ENCODE data around the gene HOXB5. TPM values are rescaled to one million over a fixed set of nuclear protein-coding genes. Genes with fewer than 3 reads are reported as not detected.

The HOXB5 gene
- total RNA-seq, 1 donor from 2014 or later: not detected

DNA sequence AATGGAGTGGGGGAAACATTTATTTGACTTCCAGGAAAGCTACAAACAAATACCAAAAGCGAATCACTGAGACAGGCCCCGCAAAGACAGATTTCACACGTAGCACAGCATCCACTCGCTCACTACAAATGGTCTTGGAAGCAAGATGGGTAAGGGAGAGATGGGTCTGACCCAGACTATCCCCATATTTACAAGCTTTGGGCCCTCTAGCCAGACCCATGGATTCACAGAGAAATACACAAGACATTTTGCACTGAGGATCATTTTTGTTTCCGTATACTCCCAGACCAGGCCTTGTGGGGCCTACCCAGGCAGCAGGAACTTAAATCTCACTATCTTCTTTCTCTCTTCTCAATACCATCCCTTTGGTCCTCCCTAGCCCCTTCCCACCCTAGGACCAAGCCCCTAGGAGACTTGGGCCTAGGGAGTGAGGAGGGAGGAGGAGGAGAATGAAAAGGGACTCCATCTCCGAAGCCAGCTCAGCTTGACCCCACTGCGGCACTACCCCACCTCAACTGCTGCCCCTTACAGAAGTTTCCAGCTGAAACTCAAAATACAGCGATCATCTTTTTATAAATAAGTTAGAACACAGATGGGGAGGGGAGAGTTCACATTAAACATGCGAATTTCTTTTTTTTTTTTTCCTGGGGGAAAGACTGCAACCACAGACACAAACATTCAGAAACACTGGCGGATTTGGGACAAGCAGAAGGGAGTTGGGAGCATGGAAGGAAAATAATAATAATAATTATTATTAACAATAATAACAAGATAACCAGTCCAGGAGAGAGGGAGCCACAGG, 2.1 kb downstream of the HOXB5 start:
- DNase-seq (ENCODE audit: low spot score): no peak

DNA sequence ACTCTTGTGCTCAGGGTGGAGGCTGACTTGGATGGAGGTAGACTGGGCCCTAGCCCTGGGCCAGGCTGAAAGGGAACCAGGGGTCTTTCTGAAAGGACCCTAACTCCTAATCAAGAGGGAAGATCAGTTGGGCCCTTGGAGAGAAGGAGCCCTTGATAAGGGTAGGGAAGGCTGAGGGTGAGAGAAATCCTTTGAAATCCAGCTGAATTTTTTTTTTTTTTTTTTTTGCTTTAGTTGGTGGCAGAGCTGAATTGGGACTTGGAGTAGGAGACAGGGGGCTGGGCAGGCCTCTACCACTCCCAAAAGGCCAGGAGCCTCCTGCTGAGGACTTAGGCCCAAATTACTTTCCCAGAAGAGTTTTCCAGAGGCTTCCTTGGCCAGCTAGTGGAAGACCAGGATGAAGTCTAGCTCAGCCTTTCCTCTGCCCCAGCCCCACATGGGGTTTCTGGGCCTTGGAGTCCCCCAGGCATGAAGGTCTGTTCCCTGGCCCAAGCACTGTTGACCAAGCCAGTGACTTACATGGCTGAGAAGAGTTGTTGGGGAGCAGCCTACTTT, 2.9 kb downstream of the HOXB5 start:
- DNase-seq (ENCODE audit: low spot score): no peak

DNA sequence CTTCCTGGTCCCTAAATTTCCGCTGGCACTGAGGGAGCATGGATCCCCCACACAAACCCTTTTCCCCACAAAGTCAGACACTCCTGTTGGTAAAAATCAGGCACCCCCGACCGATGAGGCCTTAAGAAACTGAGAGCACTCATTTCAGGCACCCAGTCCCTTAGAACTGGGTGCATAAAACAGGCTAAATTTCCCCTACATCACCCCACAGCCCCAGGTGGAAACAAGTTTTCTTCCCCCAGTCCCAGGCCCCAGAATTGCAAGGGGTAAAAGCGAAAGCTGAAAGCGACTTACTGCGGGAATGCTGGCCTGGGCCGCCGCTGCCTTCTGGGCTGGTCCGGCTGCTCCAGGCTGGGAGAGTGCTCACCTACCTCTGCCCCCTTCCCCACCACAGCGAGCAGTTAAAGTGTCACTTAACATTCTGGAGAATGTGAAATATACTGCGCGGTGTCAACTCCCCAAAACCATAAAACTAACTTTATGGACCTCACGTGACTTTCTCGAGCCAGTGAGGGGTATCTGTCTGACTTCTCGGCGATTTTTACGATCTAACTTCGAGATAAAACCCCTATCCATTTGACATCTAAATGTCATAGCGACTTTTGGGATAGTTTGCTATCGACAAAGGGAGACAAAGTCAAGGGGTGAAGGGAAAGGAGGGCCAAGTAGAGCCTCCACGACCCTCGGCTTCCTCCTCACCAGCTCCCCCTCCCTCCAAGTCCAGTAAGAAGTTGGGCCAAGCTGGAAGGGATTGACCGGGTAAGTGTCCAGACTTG, 3.6 kb downstream of the HOXB5 start, which contains the start of gene HOXB3:
Gene HOXB3 (minus strand): TSS at position 411 of the 776 bp plus-strand sequence. CDS start 37,767 bp downstream, outside the sequence.
- DNase-seq (ENCODE audit: low spot score): no peak

DNA sequence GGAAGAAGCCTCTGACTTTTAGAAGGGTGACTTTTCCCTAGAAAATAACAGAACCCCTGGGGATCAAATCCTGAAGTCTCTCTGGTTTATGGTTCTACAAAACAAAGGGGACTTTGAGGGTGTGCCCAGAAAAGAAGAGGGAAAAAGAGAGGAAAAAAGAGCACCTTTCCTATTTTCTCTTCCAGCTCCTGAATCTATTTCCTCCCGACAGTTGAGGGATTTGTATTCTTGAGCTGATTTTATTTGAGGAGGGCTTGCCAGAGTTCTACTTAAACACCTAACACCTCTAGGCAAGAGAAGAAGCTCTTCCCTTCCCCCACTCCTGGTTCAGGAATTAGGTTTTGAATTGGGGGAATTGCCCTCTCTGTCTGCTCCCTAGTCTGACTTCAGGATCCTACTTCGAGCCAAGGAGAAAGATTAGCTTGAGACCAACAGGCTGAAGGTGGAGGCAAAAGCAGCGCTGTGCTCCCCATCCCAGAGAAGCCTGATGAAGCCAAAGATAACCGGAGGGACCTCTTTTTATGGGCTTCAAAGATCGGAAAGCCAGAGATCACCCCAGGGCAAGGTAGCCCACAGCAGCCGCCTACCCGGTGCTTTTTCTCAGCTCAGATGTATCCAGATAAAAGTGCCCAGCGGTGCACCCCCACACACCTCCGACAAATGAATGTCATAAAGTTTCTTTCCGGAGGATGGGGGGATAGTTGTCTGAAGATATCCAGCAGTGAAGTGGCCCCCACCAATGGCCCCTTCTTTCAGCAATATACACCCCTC, 4.3 kb downstream of the HOXB5 start:
- DNase-seq (ENCODE audit: low spot score): no peak

DNA sequence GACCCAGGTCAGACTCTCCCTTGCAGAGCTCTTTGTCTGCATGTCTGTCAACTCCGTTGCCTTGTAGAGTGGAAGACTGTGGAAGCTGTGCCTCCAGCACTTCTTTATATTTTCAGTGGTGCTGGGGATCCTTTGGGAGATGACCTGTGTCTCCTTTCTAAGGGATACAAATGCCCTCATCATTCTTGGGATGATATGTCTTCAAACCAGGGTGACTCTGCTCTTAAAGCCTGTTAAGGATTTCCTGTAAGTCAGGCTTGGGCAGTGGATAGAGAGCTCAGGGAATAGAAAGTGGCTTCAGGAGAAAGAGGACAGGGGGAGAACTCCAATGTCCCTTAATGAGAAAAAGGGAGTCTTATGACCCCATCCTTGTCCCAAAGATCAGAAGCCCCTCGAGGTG, 5.1 kb downstream of the HOXB5 start:
- no peak for DNase-seq (ENCODE audit: low spot score)

DNA sequence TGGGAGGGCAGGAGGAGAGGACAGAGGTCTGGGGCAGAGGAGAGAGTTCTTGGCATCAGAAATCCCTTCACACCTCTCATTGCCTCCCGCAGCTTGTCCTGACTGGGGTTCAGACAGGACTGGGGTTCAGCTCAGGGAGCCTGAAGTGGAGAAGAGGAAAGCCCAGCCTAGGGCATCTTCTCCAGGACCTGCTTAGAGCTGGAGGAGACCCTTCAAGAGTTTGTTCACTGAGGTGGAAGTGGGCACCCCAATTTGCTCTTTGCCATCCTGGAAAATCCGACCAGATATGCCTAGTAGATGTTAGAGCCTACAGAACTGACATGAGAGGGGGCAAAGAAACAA, 5.5 kb downstream of the HOXB5 start:
- DNase-seq (ENCODE audit: low spot score): no peak

DNA sequence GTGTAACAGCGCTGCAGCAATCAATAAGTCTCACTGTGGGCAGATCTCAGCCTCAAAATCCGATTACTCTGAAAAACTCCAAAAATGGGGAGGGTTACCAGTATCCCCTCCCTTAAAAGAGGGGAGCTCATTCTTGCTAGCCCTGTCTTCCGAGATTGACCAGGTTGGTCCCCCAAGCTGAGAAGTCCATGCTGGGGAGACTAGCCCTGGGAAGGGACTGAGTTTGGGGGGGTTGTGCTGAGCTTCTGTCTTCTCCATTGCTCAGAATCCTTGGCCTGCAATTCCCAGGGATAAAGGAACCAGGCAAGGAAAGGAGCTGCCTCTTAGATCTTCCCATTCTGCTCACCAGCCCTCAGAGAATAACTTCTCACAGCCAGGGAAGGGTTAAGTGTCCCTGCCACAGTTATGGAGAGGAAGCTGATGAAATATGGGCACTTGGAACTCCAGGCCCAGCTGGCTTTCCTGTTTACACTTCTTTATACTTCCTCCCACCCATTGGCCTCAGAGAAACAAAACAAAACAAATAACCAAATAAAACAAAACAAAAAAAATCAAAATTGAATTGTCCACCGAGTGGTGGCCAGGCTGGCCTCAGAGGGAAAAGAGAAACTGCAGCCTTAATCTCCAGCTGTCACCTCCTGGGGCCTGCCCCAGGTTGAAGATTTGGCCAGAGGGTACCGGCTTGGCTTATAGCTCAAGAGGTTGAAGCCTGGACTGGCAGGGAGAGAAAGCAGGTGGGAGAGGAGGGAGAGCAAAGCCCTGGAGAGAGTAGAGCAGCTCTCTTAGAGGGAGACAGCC, 6.1 kb downstream of the HOXB5 start:
- DNase-seq (ENCODE audit: low spot score): no peak

DNA sequence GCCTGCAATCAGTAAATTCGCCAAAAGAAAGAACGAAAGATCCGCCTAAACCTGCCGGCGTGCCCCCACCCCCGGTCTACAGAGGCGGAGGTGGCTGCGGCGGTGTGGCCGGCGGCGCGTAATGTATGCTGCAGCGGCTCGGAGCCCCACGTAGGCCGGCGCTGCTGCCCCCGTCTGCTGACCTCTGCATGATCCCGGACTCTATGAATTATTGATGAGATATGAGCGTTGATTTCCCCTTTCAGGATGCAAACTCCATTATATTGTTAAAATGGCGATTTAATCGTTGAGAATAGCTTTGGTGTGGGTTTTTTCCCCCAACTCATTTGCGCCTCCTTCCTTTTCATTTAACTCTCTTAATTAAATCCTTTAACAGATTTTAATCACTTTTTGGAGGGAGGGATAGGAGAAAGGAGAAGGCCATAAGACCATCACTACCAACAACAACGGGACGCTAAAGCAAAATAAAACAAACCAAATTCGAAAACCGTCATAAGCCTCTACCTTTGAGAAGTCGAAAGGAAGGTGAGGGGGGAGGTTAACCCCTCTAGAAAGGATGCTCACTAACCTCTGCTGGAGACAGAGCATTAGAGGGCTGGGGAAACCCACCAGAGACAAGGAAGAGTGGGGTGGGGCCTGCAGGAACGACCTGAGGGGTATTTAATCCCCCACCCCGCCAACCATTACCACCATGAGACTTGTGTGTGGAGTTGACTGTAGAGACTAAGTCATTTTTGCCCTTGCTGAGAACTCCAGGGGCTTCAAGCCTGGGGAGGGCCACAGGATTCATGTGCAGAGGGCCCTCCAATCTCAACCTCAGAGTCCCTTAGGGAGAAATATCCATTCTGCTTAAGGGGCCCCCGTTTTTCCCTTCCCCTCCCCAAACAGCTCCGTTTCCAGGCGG, 7.0 kb downstream of the HOXB5 start:
- no peak for DNase-seq (ENCODE audit: low spot score)

DNA sequence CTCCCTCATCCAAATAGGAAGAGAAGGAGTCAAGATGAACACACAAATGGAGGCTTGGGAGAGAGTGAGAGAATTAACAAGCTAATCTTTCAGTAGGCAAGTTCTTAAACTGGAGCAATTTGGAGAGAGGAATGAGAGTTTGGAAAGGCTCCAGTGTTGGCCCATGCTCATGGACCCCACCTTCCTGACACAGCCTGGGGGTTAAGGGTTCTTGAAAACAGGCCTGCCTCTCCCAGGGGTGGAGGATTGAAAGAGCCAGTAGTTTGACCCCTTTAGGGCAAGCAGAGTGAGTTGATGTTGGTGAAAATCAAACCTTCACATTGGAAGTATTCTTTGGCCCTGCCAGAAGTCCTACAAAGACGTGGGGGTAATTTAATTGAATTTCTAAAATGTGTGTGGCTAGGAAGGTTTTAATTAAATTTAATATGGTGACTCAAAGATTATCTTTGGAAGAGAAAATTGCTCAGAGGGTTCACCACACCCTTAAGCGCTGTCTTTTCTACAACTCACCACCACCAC, 9.3 kb downstream of the HOXB5 start:
- no peak for DNase-seq (ENCODE audit: low spot score)

DNA sequence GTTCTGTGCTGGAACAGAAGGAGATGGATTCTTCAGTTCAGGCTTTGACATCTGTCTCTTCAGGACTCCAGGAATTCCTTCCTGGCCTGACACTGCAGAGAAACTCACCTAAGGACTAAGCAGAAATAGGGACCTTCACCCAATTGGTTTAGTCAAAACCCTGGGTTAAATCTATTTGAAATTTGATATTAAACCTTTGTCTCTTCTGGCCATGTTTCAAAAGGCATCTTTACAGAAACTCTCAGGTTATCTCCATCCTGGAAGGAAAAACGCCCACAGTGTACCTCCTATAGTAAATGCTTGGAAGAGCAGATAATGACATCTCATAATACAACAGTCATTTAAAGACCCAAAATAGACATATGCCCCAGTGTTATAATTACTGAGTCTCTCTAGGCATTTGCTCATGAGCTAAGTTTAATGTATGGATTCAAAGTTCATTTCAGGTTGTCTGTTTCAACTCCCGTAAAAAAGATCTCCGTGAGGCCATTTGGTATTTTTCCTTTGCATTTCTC, 9.8 kb downstream of the HOXB5 start:
- no peak for DNase-seq (ENCODE audit: low spot score)

DNA sequence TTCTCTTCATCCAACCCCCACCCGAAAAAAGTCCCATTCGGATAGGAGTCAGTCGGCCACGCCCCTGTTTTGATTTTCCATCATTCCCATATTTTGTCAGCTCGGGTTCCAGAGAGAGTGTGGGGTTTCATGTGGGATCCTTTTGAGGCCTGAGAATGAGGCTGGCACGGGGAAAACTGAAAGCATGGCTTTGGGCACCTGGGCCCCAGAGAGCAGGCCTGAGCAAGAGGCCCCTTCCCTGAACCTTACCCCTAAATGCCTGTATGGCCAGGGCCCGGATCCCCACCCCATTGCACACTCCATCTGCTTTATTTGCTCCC, 10.9 kb downstream of the HOXB5 start:
- no peak for DNase-seq (ENCODE audit: low spot score)

DNA sequence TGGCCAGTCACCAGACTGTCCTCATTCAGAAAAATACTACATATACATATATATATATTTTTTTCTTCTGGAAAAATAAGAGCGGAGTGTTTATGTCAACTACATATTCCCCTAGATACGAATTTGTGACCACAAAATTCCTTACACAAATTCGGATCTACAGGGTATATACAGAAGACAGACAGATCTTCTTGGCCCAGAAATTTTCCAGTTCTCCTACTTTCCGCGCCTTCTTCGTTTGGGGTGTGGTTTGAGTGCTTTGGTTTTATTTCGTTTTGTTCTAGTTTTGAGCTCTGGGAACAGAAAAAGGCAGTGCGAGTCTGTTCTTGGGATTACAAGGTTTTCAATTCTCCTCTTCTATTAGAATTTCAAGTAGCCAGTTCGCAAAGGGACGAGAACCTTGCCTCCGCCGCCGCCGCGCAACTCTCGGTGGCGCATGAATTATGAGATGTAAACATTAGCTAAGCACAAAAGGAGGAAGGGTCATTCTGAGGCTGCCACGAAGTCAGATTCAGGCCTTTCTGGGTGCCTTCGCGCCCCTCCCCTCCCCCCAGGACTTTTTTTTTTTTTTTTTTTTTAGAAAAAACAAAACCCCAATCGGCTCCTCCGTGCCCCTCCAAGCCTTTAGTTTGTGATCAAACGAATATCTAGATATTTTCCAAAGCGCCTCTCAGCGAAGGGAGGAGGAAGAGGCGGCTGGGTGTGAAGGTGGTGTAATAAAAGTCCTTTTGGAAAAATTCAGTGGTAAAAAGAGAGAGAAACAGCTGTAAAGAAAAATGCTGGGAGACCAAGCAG, 13.6 kb downstream of the HOXB5 start:
- DNase-seq (ENCODE audit: low spot score): no peak

DNA sequence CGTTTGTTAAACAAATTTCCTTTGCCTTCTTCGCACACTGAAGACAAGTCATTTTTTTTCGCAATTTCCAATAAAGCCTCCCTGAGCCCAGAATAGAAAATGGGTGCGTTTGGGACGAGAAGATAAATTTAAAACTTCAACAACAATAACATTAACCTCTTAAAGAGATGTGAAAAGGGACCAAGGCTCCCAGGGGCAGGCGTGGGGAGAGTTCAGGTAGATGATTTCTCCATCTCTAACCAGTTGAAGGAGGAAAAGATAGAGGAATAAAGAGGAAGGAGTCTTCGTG, 14.2 kb downstream of the HOXB5 start:
- no peak for DNase-seq (ENCODE audit: low spot score)

DNA sequence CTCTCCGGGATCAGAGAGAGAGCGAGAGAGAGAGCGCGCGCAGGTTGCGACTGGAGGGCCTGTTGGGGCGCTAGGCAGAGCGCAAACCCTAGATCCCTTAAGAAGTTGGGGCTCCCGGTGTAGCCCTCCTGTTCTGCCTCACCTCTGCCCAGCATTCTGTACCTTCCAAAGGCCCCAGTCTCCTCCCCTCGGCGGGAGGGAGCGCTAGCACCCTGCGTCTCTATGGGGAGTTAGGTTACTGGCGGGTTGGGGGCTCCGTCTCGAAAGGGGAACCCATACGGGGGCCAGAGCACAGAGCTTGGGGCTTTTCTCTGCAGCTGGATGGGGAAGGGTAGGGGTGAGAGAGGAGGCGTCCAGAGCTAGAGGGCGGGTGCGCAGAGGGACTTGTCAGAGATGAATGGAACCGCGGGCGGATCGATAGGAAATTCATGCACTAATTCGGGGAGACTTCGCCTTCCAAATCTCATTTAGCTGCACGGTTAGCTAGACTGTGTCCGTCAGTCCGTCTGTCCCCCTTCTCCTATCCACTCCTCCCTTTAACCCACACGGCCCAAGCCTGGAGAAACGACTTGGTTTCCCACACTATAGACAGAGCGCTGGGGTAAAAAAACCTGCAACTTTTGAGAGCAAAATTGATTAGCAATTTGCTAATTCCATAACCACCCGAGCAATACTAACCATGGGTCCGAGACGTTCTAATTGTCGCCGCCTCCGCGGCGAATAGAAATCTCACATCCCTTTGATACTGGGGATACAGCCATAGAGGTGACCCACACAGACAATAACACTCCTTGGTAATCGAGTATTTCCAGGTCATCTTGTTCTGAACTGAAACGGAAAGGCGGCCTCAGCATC, 14.7 kb downstream of the HOXB5 start:
- DNase-seq (ENCODE audit: low spot score): no peak

DNA sequence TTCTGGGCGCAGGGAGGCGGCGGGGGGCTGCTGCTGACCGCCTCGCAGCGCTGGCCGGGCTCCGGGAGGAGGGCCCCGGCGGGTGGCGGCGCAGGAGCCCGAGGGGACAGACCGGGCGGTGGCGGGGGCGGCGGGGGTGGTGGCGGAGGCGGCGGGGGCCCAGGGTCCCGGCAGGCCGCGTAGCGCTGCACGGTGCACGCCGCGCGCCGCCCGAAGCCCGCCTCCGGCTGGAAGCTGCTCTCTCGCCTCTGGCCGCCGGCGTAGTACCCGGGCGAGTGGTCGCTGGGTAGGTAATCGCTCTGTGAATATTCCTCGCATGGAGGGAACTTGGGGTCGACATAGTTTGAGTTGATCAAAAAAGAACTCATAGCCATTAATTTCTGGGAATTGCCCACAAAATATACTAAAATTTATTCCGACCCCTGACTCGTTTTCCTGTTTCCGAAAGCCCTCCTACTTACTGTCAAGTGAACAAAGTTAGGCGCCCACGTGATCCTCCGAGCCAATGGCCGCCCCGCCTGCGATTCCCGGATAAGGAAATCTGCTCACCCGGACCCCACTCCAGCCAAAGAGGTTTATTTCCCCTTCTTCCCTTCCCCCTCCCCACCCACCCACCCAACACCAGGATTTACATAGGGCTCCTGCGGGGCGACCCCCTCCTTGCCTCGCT, 15.5 kb downstream of the HOXB5 start, which contains the start of gene HOXB4:
Gene HOXB4 (minus strand): TSS at position 405 of the 670 bp plus-strand sequence. CDS start 31 bp downstream, at position 374.
- peak; percentile 85 for DNase-seq (ENCODE audit: low spot score)

DNA sequence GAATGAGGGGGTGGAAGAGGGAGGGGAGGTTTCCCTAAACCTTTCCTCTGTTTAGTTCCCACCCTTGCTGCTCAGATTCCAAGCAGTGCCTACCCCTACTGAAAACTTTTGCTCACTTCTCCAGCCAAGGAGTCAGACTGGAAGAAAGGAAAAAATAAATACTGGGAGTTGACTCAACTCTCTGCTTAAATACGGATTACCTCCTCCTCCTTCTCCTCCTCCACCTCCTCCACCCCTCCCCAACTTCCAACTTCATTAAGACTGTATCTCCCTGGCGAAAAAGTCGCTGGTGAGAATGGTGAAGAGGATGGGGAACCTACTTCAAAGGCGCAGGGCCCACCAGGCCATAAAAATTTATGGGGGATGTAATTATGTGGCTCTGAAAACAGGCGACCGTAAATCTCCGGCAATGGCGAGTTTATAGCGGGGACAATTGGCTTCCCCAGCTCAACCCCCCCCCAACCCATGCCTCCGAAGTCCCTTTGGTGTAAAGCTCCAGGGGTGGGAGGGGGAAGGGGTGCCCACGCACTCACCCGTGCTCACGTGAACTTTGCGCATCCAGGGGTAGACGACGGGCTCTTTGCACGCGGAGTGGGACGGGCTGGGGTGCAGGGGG, 16.1 kb downstream of the HOXB5 start:
- DNase-seq (ENCODE audit: low spot score): peak; percentile 68
